DMS153 treated with DMSO at 0.1 percent for 48 hours (cell line): Measurements from ENCODE around the gene UIMC1.
"Not testable (repeated sequence)": the region's sequence is repeated elsewhere in the genome, so short reads cannot be mapped to it uniquely, and the experiment has no call there.

Experiments
- DNase-seq: peaks from one replicate; lab custom pipeline; 2025; ENCODE audit not compliant: unreplicated experiment; lab: John Stamatoyannopoulos, UW

UIMC1 gene

GRCh38 chr5:176873011-176873410 is 133.6 kb downstream of the UIMC1 start:
- DNase-seq: not testable (repeated sequence)

- not testable (repeated sequence) for DNase-seq
Measured at GRCh38 chr5:176872586-176872985, 134.0 kb downstream of the UIMC1 start.

- DNase-seq: not testable (repeated sequence)
Measured at GRCh38 chr5:176870644-176871043, 135.9 kb downstream of the UIMC1 start.

- DNase-seq: no peak
Measured at GRCh38 chr5:176870110-176870591, 136.4 kb downstream of the UIMC1 start.

- DNase-seq: no peak
Measured at GRCh38 chr5:176869501-176870109, 137.0 kb downstream of the UIMC1 start.

- no peak for DNase-seq
Measured at GRCh38 chr5:176868731-176869130, 137.8 kb downstream of the UIMC1 start.

GRCh38 chr5:176868126-176868525 is 138.5 kb downstream of the UIMC1 start:
- DNase-seq: no peak

GRCh38 chr5:176866707-176867310 is 139.8 kb downstream of the UIMC1 start:
- no peak for DNase-seq

- no peak for DNase-seq
Measured at GRCh38 chr5:176865964-176866363, 140.6 kb downstream of the UIMC1 start.

- no peak for DNase-seq
Measured at GRCh38 chr5:176864755-176865154, 141.8 kb downstream of the UIMC1 start.

- no peak for DNase-seq
Measured at GRCh38 chr5:176863765-176864098, 142.8 kb downstream of the UIMC1 start.

GRCh38 chr5:176863041-176863764 is 143.4 kb downstream of the UIMC1 start:
- no peak for DNase-seq

- no peak for DNase-seq
Measured at GRCh38 chr5:176862330-176862995, 144.1 kb downstream of the UIMC1 start.

- DNase-seq: no peak
Measured at GRCh38 chr5:176861276-176861675, 145.3 kb downstream of the UIMC1 start.

GRCh38 chr5:176860381-176860780 is 146.2 kb downstream of the UIMC1 start:
- DNase-seq: no peak

GRCh38 chr5:176859916-176860315 is 146.7 kb downstream of the UIMC1 start:
- no peak for DNase-seq

- DNase-seq: no peak
Measured at GRCh38 chr5:176857894-176858273, 148.7 kb downstream of the UIMC1 start.

- DNase-seq: no peak
Measured at GRCh38 chr5:176857216-176857893, 149.2 kb downstream of the UIMC1 start.

- no peak for DNase-seq
Measured at GRCh38 chr5:176856746-176857145, 149.8 kb downstream of the UIMC1 start.

GRCh38 chr5:176855598-176855997 is 151.0 kb downstream of the UIMC1 start:
- DNase-seq: no peak
